ENCODE results near the gene SLC2A13.

SLC2A13 gene

DNA sequence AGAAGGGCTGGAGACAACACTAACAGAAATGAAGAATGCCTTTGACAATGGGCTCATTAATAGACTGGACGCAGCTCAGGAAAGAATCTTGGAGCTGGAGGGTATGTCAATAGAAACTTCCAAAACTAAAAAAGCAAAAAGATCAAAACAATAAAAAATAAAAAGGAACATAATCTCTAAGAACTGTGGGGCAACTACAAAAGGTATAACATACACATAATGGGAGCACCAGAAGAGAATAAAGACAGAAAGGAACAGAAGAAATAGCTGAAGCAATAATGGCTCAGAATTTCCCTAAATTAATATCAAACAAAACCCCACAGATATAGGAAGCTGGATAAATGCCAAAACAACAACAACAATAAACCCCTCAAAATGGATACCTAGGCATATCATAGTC, 362.2 kb downstream of the SLC2A13 start:
- H3K27me3 ChIP-seq (ENCODE audit: insufficient read depth, low read length): no peaks in the 10 kb centered on the region
- no peak overlapping the region for H3K4me3 ChIP-seq (ENCODE audit: low read length)
- no peak overlapping the region for H3K27ac ChIP-seq (ENCODE audit: low read depth, low read length)
- no peak overlapping the region for H3K9ac ChIP-seq (ENCODE audit: low read depth, low read length)
- H3K4me1 ChIP-seq (ENCODE audit: insufficient read depth, low read length): no peaks in the 10 kb centered on the region
- H3K9me3 ChIP-seq (ENCODE audit: insufficient read depth, low read depth, low read length): 0 out of 2 replicates have a peak, but pooled peaks cover 2% of the 10 kb centered on the region
- WGBS: 100% methylated on average over 1 of the region's 1 CpG
- no peaks in the 10 kb centered on the region for H3K36me3 ChIP-seq (ENCODE audit: insufficient read depth, low read length)

DNA sequence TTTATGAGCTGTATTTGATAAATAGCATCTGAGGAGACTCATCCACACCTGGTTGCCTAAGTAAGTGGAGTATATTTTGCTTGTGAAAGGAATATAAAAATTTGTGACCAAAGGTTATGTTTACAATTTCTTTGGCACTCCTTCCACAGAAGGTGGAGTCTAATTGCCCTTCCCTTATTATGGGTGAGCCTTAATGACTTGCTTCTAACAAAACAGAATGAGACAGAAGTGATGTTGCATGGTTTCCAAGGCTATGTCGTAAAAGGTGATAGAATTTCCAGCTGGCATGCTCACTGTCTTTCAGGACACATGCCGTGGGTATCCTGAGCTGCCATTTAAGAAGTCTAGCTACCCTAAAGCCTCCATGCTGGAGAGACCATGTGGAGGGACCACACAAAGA, 369.5 kb downstream of the SLC2A13 start:
- H3K9me3 ChIP-seq (ENCODE audit: insufficient read depth, low read depth, low read length): peaks cover 22% of the 10 kb centered on the region
- no peak overlapping the region for H3K27ac ChIP-seq (ENCODE audit: low read depth, low read length)
- no peak overlapping the region for H3K9ac ChIP-seq (ENCODE audit: low read depth, low read length)
- H3K4me1 ChIP-seq (ENCODE audit: insufficient read depth, low read length): no peaks in the 10 kb centered on the region
- WGBS: 88% methylated on average over 2 of the region's 2 CpGs
- H3K36me3 ChIP-seq (ENCODE audit: insufficient read depth, low read length): no peaks in the 10 kb centered on the region
- no peak overlapping the region for H3K4me3 ChIP-seq (ENCODE audit: low read length)
- H3K27me3 ChIP-seq (ENCODE audit: insufficient read depth, low read length): no peaks in the 10 kb centered on the region

DNA sequence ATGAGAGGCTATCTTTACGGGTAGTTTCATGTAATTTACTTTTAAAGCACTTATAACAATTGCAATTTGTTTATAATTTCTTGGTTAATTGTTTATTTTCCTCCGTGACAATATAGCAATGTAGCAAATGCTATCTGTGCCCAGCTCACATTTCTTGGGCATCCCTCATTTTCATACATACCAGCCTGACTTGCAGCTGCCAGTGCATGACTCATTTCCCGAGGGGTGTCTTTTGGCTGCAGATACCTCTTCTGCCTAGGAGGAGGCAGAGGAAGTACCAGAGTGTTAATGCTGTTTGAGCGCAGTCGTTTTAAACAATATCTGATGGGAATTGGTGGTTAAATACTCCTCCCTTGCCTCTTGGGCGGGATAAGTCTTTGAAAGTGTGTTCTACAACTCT, 382.1 kb downstream of the SLC2A13 start:
- Histone ChIP-seq H3K9me3 (ENCODE audit: insufficient read depth, low read depth, low read length) (no peaks in the 10 kb centered on the region), H3K9ac (ENCODE audit: low read depth, low read length) (no peak overlapping the region), H3K36me3 (ENCODE audit: insufficient read depth, low read length) (no peaks in the 10 kb centered on the region), H3K4me3 (ENCODE audit: low read length) (no peak overlapping the region), H3K27ac (ENCODE audit: low read depth, low read length) (no peak overlapping the region), H3K27me3 (ENCODE audit: insufficient read depth, low read length) (no peaks in the 10 kb centered on the region), H3K4me1 (ENCODE audit: insufficient read depth, low read length) (0 out of 2 replicates have a peak, but pooled peaks cover 2% of the 10 kb centered on the region)
- WGBS: 79% methylated on average over 4 of the region's 6 CpGs

DNA sequence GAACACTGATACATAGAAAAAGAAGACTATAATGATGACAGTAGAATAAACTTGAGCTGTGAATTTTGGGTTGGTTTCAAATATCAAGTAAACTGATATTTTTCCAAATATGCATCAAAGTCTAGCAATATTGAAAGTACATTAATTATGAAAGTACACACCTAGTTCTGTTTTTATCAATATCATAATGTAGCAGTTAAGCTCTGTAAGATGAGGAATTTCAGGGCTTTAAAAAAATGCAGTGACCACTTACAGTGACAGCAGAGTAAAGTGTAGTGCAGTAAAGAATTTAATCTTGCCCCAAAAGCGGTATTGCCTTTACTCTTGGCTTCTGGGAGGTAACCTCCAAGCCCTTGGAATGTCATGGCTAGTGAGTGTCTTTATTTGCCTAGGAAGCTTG, 383.4 kb downstream of the SLC2A13 start:
- no peaks in the 10 kb centered on the region for H3K27me3 ChIP-seq (ENCODE audit: insufficient read depth, low read length)
- 0 out of 2 replicates have a peak, but pooled peaks cover 3% of the 10 kb centered on the region for H3K4me1 ChIP-seq (ENCODE audit: insufficient read depth, low read length)
- H3K9me3 ChIP-seq (ENCODE audit: insufficient read depth, low read depth, low read length): no peaks in the 10 kb centered on the region
- no peak overlapping the region for H3K27ac ChIP-seq (ENCODE audit: low read depth, low read length)
- H3K36me3 ChIP-seq (ENCODE audit: insufficient read depth, low read length): no peaks in the 10 kb centered on the region
- WGBS: 47% methylated on average over 1 of the region's 1 CpG
- no peak overlapping the region for H3K9ac ChIP-seq (ENCODE audit: low read depth, low read length)
- no peak overlapping the region for H3K4me3 ChIP-seq (ENCODE audit: low read length)

DNA sequence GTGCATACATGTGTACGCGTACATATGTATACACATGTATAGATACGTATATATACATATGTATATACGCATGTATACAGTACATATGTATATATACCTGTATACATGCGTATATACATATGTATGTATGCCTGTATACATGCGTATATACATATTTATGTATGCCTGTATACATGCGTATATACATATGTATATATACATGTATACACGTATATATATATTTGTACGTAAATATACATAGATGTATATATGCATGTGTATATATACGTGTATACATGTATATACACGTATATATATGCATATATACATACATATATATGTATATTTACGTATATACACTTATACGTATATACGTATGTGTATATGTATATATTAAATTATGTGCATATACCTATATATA, 392.3 kb downstream of the SLC2A13 start:
- Histone ChIP-seq H3K27me3 (ENCODE audit: insufficient read depth, low read length) (no peaks in the 10 kb centered on the region), H3K36me3 (ENCODE audit: insufficient read depth, low read length) (no peaks in the 10 kb centered on the region), H3K4me3 (ENCODE audit: low read length) (no peak overlapping the region), H3K27ac (ENCODE audit: low read depth, low read length) (no peak overlapping the region), H3K4me1 (ENCODE audit: insufficient read depth, low read length) (no peaks in the 10 kb centered on the region), H3K9ac (ENCODE audit: low read depth, low read length) (no peak overlapping the region), H3K9me3 (ENCODE audit: insufficient read depth, low read depth, low read length) (peaks cover 31% of the 10 kb centered on the region)
- 85% methylated on average over 3 of the region's 14 CpGs for WGBS

DNA sequence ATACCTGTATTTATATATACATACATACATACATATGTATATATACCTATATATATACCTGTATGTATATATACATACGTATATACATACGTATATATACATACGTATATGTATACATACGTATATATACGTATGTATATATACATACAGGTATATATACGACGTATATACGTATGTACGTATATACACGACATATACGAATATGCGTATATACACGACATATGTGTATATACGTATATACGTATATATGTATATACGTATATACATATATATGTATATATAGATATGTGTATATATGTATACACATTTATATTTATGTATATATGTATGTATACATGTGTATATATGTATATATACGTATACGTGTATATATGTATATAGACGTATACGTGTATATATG, 393.5 kb downstream of the SLC2A13 start:
- H3K9me3 ChIP-seq (ENCODE audit: insufficient read depth, low read depth, low read length): peaks cover 31% of the 10 kb centered on the region
- H3K4me1 ChIP-seq (ENCODE audit: insufficient read depth, low read length): no peaks in the 10 kb centered on the region
- WGBS: 90% methylated on average over 2 of the region's 20 CpGs
- no peak overlapping the region for H3K4me3 ChIP-seq (ENCODE audit: low read length)
- no peak overlapping the region for H3K9ac ChIP-seq (ENCODE audit: low read depth, low read length)
- H3K27ac ChIP-seq (ENCODE audit: low read depth, low read length): no peak overlapping the region
- no peaks in the 10 kb centered on the region for H3K36me3 ChIP-seq (ENCODE audit: insufficient read depth, low read length)
- no peaks in the 10 kb centered on the region for H3K27me3 ChIP-seq (ENCODE audit: insufficient read depth, low read length)
